K562 (cell line): Measurements from ENCODE around the gene KCNK1. TPM values are rescaled to one million over a fixed set of nuclear protein-coding genes. Genes with fewer than 3 reads are reported as not detected.

ENCODE experiments used
- ATF7 ChIP-seq: fragments of 450-650 bp; IDR thresholded peaks from 2 replicates; pipeline ENCODE4 v1.7.1; 2014; ENCODE audit warnings: mild to moderate bottlenecking, moderate library complexity
- BRD9 ChIP-seq: fragments of 450-650 bp; IDR thresholded peaks from 2 replicates; pipeline ENCODE4 v1.6.1; 2018; ENCODE audit warnings: low read depth; ENCODE audit not compliant: partially characterized antibody
- EP300 ChIP-seq: IDR thresholded peaks from 2 replicates; pipeline ENCODE4 v1.6.1; 2012; ENCODE audit warnings: low read length, improper control_type of control experiment
- ETV5 ChIP-seq: sonication (generic); formaldehyde crosslinking; IDR thresholded peaks from 2 replicates; pipeline ENCODE4 v1.4.0; 2020; ENCODE audit warnings: low read depth, mild to moderate bottlenecking, missing genetic modification reagents
- ETV6 ChIP-seq, 3 experiments: fragments of 150-350 bp in 1 of 3; sonication (generic) in 1 of 3; formaldehyde crosslinking in 1 of 3; IDR thresholded peaks; 2 replicates each; pipeline versions ENCODE4 v1.6.1 to v1.8.0; 2014 to 2022; ENCODE audit warnings: borderline replicate concordance in 2 of 3, low read depth in 2 of 3, antibody characterized with exemption in 1 of 3, low read length in 1 of 3, mild to moderate bottlenecking in 1 of 3, missing genetic modification reagents in 1 of 3
- RUNX1 ChIP-seq: sonication (generic); IDR thresholded peaks from 2 replicates; pipeline ENCODE4 v1.6.1; 2016; ENCODE audit warnings: antibody characterized with exemption, low read depth
- SMARCA4 ChIP-seq: fragments of 450-650 bp; IDR thresholded peaks from 2 replicates; pipeline ENCODE4 v1.6.1; 2016
- TEAD2 ChIP-seq: fragments of 450-650 bp; IDR thresholded peaks from 2 replicates; pipeline ENCODE4 v1.6.1; 2016; ENCODE audit warnings: missing genetic modification characterization, control low read depth, missing compliant biosample characterization
- ZNF507 ChIP-seq: conservative IDR thresholded peaks from 2 replicates; pipeline ENCODE4 v1.6.1; 2017; ENCODE audit warnings: missing genetic modification characterization, missing compliant biosample characterization
- ZNF76 ChIP-seq: fragments of 250-450 bp; sonication (Bioruptor Pico); IDR thresholded peaks from 2 replicates; pipeline ENCODE4 v1.4.0; 2020; ENCODE audit warnings: mild to moderate bottlenecking, moderate library complexity, borderline replicate concordance
- polyA plus RNA-seq, 8 experiments: library from polyadenylated mRNA; depleted of rRNA in 4 of 8; stranded (reverse) in 5 of 8; unstranded in 3 of 8; fragments of >200 nt; fragmentation: Nextera tagmentation in 2 of 8; fragmentation: Illumina TruSeq in 1 of 8; extraction: Ambion mirVana in 2 of 8; extraction: Trizol in 1 of 8; gene quantifications; 2 replicates each; pipeline versions ENCODE4 v1.2.1 to v1.2.3, GENCODE V29; 2011 to 2014; ENCODE audit warnings: inconsistent platforms in 1 of 8, missing spikeins in 1 of 8
- total RNA-seq, 7 experiments: library from RNA; depleted of rRNA in 6 of 7; stranded (reverse); fragments of >200 nt in 6 of 7; fragmentation: Illumina TruSeq in 2 of 7; extraction: Trizol in 2 of 7; gene quantifications; 2 replicates each; pipeline versions ENCODE4 v1.2.1 to v1.2.3, GENCODE V29; 2011 to 2021; ENCODE audit warnings: low replicate concordance in 1 of 7
- TF ChIP-seq, protein P1 (sequence below): sonication (generic); formaldehyde crosslinking; IDR thresholded peaks from 2 replicates; pipeline ENCODE4 v1.8.0; 2022; ENCODE audit warnings: mild to moderate bottlenecking, missing genetic modification reagents, borderline replicate concordance
- TF ChIP-seq, protein P2 (sequence below): sonication (generic); formaldehyde crosslinking; IDR thresholded peaks from 2 replicates; pipeline ENCODE4 v1.8.0; 2022; ENCODE audit warnings: mild to moderate bottlenecking, missing genetic modification reagents
- TF ChIP-seq, protein P3 (sequence below): sonication (generic); formaldehyde crosslinking; IDR thresholded peaks from 2 replicates; pipeline ENCODE4 v1.8.1; 2023; ENCODE audit warnings: mild to moderate bottlenecking, missing genetic modification reagents
- TF ChIP-seq, protein P4 (sequence below): IDR thresholded peaks from 2 replicates; pipeline ENCODE4 v1.6.1; 2011; ENCODE audit not compliant: insufficient read length; ENCODE audit errors: extremely low read depth
- TF ChIP-seq, protein P5 (sequence below): fragments of 450-650 bp; formaldehyde crosslinking; IDR thresholded peaks from 2 replicates; pipeline ENCODE4 v1.4.0; 2020; ENCODE audit warnings: mild to moderate bottlenecking
- TF ChIP-seq, protein P6 (sequence below): fragments of 450-650 bp; IDR thresholded peaks from 2 replicates; pipeline ENCODE4 v1.6.1; 2017; ENCODE audit warnings: antibody characterized with exemption
- TF ChIP-seq, protein P7 (sequence below): fragments of 450-650 bp; IDR thresholded peaks from 2 replicates; pipeline ENCODE4 v1.7.0; 2016; ENCODE audit warnings: borderline replicate concordance

Gene KCNK1
- total and polyA plus RNA-seq, 9 of the 15 experiments (the other 6 are each of a cell fraction or from before 2014, with no cell fraction given), result 3.1 to 22.7 (median 6.0) TPM

DNA sequence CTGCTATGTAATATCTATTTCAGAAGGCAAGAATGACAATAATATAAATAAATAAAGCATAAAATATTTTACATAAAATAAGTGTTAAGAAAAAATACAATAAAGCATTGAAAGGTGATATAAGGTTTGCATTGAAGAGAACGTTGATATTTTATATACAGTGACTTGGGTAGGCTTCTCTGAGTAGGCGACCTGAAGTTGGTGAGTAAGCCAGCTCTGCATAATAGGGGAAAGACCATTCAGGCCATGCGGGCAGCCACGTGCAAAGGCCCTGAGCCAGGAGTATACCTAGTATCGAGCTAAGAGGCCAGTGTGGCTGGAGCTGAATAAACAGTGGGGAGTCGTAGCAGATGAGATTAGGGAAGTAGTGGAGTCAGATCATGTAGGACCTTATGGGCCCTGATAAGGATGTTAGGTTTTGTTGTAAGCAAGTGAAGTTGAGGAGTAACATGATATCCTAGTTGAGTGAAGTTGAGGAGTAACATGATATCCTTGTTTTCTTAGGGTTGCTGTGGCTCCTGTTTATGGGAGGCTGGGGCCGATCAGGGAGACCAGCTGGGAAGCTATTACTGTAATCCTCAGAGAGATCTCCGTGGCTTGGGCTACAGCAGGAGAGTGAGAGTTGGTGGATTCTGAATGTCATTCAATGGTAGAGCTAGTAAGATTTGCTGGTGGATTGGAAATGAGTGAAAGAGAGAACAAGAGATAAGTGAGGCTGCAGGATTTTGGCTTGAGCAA is 22.0 kb downstream of the KCNK1 start (continued):
- TF ChIP-seq, protein P1, sequence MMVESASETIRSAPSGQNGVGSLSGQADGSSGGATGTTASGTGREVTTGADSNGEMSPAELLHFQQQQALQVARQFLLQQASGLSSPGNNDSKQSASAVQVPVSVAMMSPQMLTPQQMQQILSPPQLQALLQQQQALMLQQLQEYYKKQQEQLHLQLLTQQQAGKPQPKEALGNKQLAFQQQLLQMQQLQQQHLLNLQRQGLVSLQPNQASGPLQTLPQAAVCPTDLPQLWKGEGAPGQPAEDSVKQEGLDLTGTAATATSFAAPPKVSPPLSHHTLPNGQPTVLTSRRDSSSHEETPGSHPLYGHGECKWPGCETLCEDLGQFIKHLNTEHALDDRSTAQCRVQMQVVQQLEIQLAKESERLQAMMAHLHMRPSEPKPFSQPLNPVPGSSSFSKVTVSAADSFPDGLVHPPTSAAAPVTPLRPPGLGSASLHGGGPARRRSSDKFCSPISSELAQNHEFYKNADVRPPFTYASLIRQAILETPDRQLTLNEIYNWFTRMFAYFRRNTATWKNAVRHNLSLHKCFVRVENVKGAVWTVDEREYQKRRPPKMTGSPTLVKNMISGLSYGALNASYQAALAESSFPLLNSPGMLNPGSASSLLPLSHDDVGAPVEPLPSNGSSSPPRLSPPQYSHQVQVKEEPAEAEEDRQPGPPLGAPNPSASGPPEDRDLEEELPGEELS, result no peak
- TF ChIP-seq ZNF507, result no peak
- TF ChIP-seq, protein P2, sequence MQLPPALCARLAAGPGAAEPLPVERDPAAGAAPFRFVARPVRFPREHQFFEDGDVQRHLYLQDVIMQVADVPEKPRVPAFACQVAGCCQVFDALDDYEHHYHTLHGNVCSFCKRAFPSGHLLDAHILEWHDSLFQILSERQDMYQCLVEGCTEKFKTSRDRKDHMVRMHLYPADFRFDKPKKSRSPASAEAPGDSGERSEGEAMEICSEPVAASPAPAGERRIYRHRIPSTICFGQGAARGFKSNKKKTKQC (CRISPR knock-in tag), result peak; percentile 91
- TF ChIP-seq RUNX1, result peak; percentile 81; the same call in 1 of the 2 replicates
- TF ChIP-seq ZNF76 (CRISPR knock-in tag), result 0 out of 2 replicates have a peak, but pooled peaks have one; percentile 12
- TF ChIP-seq, protein P3, sequence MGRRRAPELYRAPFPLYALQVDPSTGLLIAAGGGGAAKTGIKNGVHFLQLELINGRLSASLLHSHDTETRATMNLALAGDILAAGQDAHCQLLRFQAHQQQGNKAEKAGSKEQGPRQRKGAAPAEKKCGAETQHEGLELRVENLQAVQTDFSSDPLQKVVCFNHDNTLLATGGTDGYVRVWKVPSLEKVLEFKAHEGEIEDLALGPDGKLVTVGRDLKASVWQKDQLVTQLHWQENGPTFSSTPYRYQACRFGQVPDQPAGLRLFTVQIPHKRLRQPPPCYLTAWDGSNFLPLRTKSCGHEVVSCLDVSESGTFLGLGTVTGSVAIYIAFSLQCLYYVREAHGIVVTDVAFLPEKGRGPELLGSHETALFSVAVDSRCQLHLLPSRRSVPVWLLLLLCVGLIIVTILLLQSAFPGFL, result no peak
- TF ChIP-seq ATF7, result peak; percentile 92
- TF ChIP-seq, protein P4, sequence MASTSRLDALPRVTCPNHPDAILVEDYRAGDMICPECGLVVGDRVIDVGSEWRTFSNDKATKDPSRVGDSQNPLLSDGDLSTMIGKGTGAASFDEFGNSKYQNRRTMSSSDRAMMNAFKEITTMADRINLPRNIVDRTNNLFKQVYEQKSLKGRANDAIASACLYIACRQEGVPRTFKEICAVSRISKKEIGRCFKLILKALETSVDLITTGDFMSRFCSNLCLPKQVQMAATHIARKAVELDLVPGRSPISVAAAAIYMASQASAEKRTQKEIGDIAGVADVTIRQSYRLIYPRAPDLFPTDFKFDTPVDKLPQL, result no peak
- peak in 1 of 2 experiments; percentile 63; a peak in 1 of 4 replicates for TF ChIP-seq ETV6 (IDR thresholded peaks at IDR 0.05; ENCODE audit: borderline replicate concordance in 1 of 2, low read depth in 2 of 2, low read length in 1 of 2)
- TF ChIP-seq ETV6 (CRISPR knock-in tag; IDR thresholded peaks at IDR 0.05; ENCODE audit: borderline replicate concordance), result no peak; the same call in 1 of the 2 replicates
- TF ChIP-seq SMARCA4, result peak; percentile 99
- TF ChIP-seq, protein P5, sequence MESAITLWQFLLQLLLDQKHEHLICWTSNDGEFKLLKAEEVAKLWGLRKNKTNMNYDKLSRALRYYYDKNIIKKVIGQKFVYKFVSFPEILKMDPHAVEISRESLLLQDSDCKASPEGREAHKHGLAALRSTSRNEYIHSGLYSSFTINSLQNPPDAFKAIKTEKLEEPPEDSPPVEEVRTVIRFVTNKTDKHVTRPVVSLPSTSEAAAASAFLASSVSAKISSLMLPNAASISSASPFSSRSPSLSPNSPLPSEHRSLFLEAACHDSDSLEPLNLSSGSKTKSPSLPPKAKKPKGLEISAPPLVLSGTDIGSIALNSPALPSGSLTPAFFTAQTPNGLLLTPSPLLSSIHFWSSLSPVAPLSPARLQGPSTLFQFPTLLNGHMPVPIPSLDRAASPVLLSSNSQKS (CRISPR knock-in tag), result no peak
- TF ChIP-seq, protein P6, sequence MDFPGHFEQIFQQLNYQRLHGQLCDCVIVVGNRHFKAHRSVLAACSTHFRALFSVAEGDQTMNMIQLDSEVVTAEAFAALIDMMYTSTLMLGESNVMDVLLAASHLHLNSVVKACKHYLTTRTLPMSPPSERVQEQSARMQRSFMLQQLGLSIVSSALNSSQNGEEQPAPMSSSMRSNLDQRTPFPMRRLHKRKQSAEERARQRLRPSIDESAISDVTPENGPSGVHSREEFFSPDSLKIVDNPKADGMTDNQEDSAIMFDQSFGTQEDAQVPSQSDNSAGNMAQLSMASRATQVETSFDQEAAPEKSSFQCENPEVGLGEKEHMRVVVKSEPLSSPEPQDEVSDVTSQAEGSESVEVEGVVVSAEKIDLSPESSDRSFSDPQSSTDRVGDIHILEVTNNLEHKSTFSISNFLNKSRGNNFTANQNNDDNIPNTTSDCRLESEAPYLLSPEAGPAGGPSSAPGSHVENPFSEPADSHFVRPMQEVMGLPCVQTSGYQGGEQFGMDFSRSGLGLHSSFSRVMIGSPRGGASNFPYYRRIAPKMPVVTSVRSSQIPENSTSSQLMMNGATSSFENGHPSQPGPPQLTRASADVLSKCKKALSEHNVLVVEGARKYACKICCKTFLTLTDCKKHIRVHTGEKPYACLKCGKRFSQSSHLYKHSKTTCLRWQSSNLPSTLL, result peak; percentile 79
- TF ChIP-seq, protein P7, sequence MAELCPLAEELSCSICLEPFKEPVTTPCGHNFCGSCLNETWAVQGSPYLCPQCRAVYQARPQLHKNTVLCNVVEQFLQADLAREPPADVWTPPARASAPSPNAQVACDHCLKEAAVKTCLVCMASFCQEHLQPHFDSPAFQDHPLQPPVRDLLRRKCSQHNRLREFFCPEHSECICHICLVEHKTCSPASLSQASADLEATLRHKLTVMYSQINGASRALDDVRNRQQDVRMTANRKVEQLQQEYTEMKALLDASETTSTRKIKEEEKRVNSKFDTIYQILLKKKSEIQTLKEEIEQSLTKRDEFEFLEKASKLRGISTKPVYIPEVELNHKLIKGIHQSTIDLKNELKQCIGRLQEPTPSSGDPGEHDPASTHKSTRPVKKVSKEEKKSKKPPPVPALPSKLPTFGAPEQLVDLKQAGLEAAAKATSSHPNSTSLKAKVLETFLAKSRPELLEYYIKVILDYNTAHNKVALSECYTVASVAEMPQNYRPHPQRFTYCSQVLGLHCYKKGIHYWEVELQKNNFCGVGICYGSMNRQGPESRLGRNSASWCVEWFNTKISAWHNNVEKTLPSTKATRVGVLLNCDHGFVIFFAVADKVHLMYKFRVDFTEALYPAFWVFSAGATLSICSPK, result no peak
- peak; percentile 83 for TF ChIP-seq BRD9
- TF ChIP-seq TEAD2 (tag), result 0 out of 2 replicates have a peak, but pooled peaks have one; percentile 35
- TF ChIP-seq ETV5 (CRISPR knock-in tag), result peak; percentile 78; the same call in 1 of the 2 replicates
- peak; percentile 98 for TF ChIP-seq EP300
